ENCODE results near the gene RFTN1.

Gene RFTN1

DNA sequence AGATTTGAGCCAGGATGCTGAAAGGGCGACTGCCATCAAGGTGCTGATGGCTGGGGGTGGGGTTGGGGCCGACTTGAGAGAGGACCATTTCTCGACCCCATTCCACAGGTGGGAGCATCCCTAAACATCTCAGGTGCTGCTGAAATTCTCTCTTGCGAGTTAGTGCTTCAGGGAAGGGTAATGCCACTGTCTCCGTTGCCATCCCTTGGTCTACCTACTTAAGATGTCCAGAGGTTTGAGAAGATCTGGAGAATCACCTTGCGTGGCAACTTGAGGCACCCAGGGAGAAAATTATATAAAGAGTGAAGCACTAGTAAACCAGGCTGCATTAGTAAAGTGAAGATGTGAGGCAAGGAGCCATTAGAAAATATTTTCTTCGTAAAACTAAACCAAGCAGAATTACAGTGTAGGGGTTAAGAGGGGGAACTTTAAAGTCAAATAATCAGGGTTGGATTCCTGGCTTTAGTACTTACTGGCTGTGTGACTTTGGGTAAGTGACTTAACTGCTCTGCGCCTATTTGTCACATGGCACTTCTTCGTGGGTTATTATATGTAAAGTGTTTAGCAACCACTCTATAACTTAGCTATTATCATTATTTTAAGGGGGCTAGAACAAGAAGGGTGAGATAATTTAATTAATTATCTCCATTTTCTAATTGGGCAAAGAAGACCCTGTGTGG lies 662 bp upstream of the RFTN1 start:
- no peak for DNase-seq (ENCODE audit: low read depth in 2 of 2)
- TF ChIP-seq, protein P1, sequence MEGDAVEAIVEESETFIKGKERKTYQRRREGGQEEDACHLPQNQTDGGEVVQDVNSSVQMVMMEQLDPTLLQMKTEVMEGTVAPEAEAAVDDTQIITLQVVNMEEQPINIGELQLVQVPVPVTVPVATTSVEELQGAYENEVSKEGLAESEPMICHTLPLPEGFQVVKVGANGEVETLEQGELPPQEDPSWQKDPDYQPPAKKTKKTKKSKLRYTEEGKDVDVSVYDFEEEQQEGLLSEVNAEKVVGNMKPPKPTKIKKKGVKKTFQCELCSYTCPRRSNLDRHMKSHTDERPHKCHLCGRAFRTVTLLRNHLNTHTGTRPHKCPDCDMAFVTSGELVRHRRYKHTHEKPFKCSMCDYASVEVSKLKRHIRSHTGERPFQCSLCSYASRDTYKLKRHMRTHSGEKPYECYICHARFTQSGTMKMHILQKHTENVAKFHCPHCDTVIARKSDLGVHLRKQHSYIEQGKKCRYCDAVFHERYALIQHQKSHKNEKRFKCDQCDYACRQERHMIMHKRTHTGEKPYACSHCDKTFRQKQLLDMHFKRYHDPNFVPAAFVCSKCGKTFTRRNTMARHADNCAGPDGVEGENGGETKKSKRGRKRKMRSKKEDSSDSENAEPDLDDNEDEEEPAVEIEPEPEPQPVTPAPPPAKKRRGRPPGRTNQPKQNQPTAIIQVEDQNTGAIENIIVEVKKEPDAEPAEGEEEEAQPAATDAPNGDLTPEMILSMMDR (IDR thresholded peaks at IDR 0.05; ENCODE audit: low read depth, low read length): no peak
- peak overlapping the region; percentile 90 to 96 for H3K4me3 ChIP-seq (replicated peaks in 1 of 2; ENCODE audit: low read depth in 2 of 2, low read length in 2 of 2)

GRCh38 chr3:16512435-16513140 lies 911 bp downstream of the RFTN1 start:
- TF ChIP-seq, protein P1 (IDR thresholded peaks at IDR 0.05; ENCODE audit: low read depth, low read length): no peak
- peak in 1 of 2 donors; percentile 22 for DNase-seq (ENCODE audit: low read depth in 2 of 2)
- peak overlapping the region; percentile 90 to 96 for H3K4me3 ChIP-seq (replicated peaks in 1 of 2; ENCODE audit: low read depth in 2 of 2, low read length in 2 of 2)

DNA sequence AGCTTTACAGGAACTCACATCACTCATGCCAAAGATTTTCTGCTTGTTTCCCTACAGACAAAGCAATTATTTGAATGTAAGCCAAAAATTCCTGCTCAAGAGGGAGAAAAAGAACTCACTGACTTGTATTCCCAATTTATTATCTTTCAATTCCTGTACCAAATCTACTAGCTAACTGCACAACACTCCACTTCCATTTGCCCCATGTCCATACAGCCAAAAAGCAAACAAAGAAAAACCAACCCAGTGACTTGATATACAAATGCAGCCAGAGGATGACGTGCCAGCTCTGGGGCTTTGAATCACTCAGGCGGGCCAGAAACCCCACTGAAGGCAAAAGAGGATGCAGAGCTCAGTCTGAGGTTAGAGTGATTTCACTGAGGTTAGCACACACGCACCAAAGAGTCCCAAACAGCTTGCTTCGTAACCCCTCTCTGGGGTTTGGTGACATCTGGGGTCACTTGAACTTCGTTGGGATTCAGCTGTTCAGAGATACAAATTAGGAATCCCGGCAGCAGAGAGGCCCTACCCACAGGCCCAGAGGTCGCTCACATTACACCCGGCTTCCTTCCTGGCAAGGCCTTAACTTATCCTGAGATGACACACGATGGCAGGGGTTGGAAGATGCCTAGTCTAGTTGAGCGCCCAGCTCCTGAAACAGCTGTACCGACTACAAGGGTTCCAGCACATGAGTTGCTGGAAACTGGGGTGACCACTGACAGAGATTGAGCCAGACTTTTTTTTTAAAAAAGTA lies 1.6 kb downstream of the RFTN1 start:
- TF ChIP-seq, protein P1 (IDR thresholded peaks at IDR 0.05; ENCODE audit: low read depth, low read length): no peak
- H3K4me3 ChIP-seq (replicated peaks in 1 of 2; ENCODE audit: low read depth in 2 of 2, low read length in 2 of 2): peak overlapping the region; percentile 90 to 96
- peak; percentile 87 to 93 for DNase-seq (ENCODE audit: low read depth in 2 of 2)

GRCh38 chr3:16510620-16511319 lies 2.7 kb downstream of the RFTN1 start:
- TF ChIP-seq, protein P1 (IDR thresholded peaks at IDR 0.05; ENCODE audit: low read depth, low read length): no peak
- H3K4me3 ChIP-seq (replicated peaks in 1 of 2; ENCODE audit: low read depth in 2 of 2, low read length in 2 of 2): no peak overlapping the region
- DNase-seq (ENCODE audit: low read depth in 2 of 2): no peak

- TF ChIP-seq, protein P1 (IDR thresholded peaks at IDR 0.05; ENCODE audit: low read depth, low read length): no peak
- DNase-seq (ENCODE audit: low read depth in 2 of 2): no peak
- H3K4me3 ChIP-seq (replicated peaks in 1 of 2; ENCODE audit: low read depth in 2 of 2, low read length in 2 of 2): no peak overlapping the region
Observed at GRCh38 chr3:16509721-16510619, 3.5 kb downstream of the RFTN1 start.
